ENCODE measurements around the gene EIF3D. TPM values are rescaled to one million over a fixed set of nuclear protein-coding genes. Genes with fewer than 3 reads are reported as not detected.
A peak's percentile ranks its signal among the peaks of the same experiment; 100 is the strongest.

The EIF3D gene
- polyA plus RNA-seq, 3 donors: 102 to 244 (median 122) TPM

GRCh38 chr22:36546932-36547331 is 18.0 kb upstream of the EIF3D start:
- Histone ChIP-seq H3K4me1 (ENCODE audit: control insufficient read depth in 1 of 2, insufficient read depth in 2 of 2, low read length in 2 of 2) (peaks cover 4 to 12% of the 10 kb centered on the region in 2 donors), H3K27ac (ENCODE audit: low read depth in 1 of 2, low read length in 2 of 2) (no peak overlapping the region), H3K9ac (ENCODE audit: insufficient read depth, low read length, poor library complexity, severe bottlenecking) (no peak overlapping the region), H2AFZ (ENCODE audit: insufficient read depth, low read depth, low read length, poor library complexity, severe bottlenecking) (no peak overlapping the region), H3K79me2 (ENCODE audit: insufficient read depth, low read length) (no peaks in the 10 kb centered on the region), H3K27me3 (ENCODE audit: control insufficient read depth in 2 of 2, insufficient read depth in 2 of 2, low read length in 2 of 2) (peaks cover 0 to 4% of the 10 kb centered on the region in 2 donors), H3K36me3 (replicated peaks in 1 of 2; ENCODE audit: control insufficient read depth in 1 of 2, insufficient read depth in 2 of 2, low read length in 2 of 2) (no peaks in the 10 kb centered on the region), H3K4me3 (replicated peaks in 1 of 3; ENCODE audit: low read depth in 2 of 3, low read length in 3 of 3) (no peak overlapping the region), H3K4me2 (replicated peaks; ENCODE audit: extremely low read depth, low read length, poor library complexity, severe bottlenecking) (no peak overlapping the region), H4K20me1 (ENCODE audit: insufficient read depth, low read length) (no peaks in the 10 kb centered on the region), H3K9me3 (replicated peaks in 1 of 2; ENCODE audit: control insufficient read depth in 1 of 2, insufficient read depth in 1 of 2, low read length in 2 of 2) (no peaks in the 10 kb centered on the region)
- 75% methylated on average over 5 of the region's 6 CpGs for WGBS (ENCODE audit: insufficient coverage)
- Mint-ChIP-seq H3K4me3 (no peak overlapping the region), H3K36me3 (no peaks in the 10 kb centered on the region), H3K4me1 (peaks cover 18% of the 10 kb centered on the region), H3K27ac (peak overlapping the region in 1 of 7 donors; percentile 63), H3K27me3 (ENCODE audit: low read depth in 3 of 3) (peaks cover 3 to 8% (median 6%) of the 10 kb centered on the region in 3 donors), H3K9me3 (no peaks in the 10 kb centered on the region)
- DNase-seq: peak in 1 of 3 donors; percentile 24
- TF ChIP-seq CTCF (IDR thresholded peaks at IDR 0.05): no peak
- intact Hi-C loops (cut with micrococcal nuclease): loop anchor here in 1 of 2 donors (10.0 kb wide), 1 partner anchor 308 kb away; no protein-coding TSS in a partner anchor

- no peak overlapping the region for H3K9ac ChIP-seq (ENCODE audit: insufficient read depth, low read length, poor library complexity, severe bottlenecking)
- no peak overlapping the region for H3K4me3 ChIP-seq (replicated peaks in 1 of 3; ENCODE audit: low read depth in 2 of 3, low read length in 3 of 3)
- H3K79me2 ChIP-seq (ENCODE audit: insufficient read depth, low read length): no peaks in the 10 kb centered on the region
- H3K4me3 Mint-ChIP-seq: peak overlapping the region in 1 of 2 donors; percentile 41
- H3K27ac Mint-ChIP-seq: peak overlapping the region in 2 of 7 donors; percentile 61 to 64
- H3K4me1 ChIP-seq (ENCODE audit: control insufficient read depth in 1 of 2, insufficient read depth in 2 of 2, low read length in 2 of 2): peaks cover 0 to 5% of the 10 kb centered on the region in 2 donors
- DNase-seq: peak; percentile 33 to 55 (median 33)
- no peaks in the 10 kb centered on the region for H3K36me3 ChIP-seq (replicated peaks in 1 of 2; ENCODE audit: control insufficient read depth in 1 of 2, insufficient read depth in 2 of 2, low read length in 2 of 2)
- peaks cover 3 to 6% (median 5%) of the 10 kb centered on the region in 3 donors for H3K27me3 Mint-ChIP-seq (ENCODE audit: low read depth in 3 of 3)
- H2AFZ ChIP-seq (ENCODE audit: insufficient read depth, low read depth, low read length, poor library complexity, severe bottlenecking): no peak overlapping the region
- H3K9me3 ChIP-seq (replicated peaks in 1 of 2; ENCODE audit: control insufficient read depth in 1 of 2, insufficient read depth in 1 of 2, low read length in 2 of 2): no peaks in the 10 kb centered on the region
- H3K27ac ChIP-seq (ENCODE audit: low read depth in 1 of 2, low read length in 2 of 2): no peak overlapping the region
- WGBS (ENCODE audit: insufficient coverage): 35% methylated on average over 13 of the region's 23 CpGs
- no peaks in the 10 kb centered on the region for H4K20me1 ChIP-seq (ENCODE audit: insufficient read depth, low read length)
- peaks cover 13% of the 10 kb centered on the region for H3K4me1 Mint-ChIP-seq
- TF ChIP-seq CTCF (IDR thresholded peaks at IDR 0.05): peak; percentile 75
- intact Hi-C loops (cut with micrococcal nuclease): loop anchor here in 1 of 2 donors (10.0 kb wide), 1 partner anchor 309 kb away; no protein-coding TSS in a partner anchor
- no peak overlapping the region for H3K4me2 ChIP-seq (replicated peaks; ENCODE audit: extremely low read depth, low read length, poor library complexity, severe bottlenecking)
- no peaks in the 10 kb centered on the region for H3K9me3 Mint-ChIP-seq
- H3K36me3 Mint-ChIP-seq: no peaks in the 10 kb centered on the region
- H3K27me3 ChIP-seq (ENCODE audit: control insufficient read depth in 2 of 2, insufficient read depth in 2 of 2, low read length in 2 of 2): peaks cover 0 to 4% of the 10 kb centered on the region in 2 donors
These were observed 17.3 kb upstream of the EIF3D start for GRCh38 chr22:36546092-36546804.

Data from CD14-positive monocyte (primary cell).